Measurements from ENCODE around the gene GMPR.
A peak's percentile ranks its signal among the peaks of the same experiment; 100 is the strongest.

The GMPR gene

DNA sequence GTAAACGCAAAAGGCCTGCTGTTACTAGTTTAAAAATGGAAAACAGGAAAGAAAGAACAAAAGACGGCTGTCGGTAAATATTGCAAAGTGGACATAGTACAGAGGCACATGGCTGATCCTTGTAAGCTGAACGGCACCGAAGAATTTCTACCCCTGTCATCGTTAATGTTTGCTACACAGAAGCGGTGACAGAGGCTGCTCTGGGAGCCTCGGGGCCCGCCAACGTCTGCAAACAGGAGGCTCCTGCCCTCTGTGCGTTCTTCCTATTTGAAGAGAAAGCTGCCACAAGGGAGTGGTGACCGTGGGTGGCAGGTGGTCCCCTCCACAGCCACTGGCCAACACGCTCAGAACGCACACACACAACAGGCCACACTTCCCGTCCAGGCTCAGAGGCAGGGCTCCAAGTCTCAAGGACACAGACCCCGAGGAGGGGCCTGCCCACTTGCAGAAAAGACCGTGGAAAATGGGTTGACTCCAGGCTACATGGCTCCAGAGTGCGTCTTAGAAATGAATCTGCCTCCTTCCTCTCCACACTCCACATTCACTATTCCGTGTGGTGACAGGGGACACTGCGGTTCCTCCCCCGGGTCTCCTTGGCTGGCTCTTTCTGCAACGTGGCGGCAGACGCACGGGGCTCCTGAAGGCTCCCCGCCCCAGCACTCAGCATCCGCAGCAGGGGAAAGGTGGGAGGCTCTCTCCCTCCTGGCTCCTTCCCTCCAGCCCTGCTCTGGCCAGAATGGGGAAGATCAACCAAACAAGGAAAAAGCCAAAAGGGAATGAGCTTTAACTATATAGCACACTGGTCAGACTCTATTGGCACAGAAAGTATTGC lies 64.5 kb downstream of the GMPR start:
- DNase-seq (ENCODE audit: low read depth in 3 of 3), result no peak

- no peak for DNase-seq (ENCODE audit: low read depth in 3 of 3)
Observed at GRCh38 chr6:16305246-16305725, 66.9 kb downstream of the GMPR start.

DNA sequence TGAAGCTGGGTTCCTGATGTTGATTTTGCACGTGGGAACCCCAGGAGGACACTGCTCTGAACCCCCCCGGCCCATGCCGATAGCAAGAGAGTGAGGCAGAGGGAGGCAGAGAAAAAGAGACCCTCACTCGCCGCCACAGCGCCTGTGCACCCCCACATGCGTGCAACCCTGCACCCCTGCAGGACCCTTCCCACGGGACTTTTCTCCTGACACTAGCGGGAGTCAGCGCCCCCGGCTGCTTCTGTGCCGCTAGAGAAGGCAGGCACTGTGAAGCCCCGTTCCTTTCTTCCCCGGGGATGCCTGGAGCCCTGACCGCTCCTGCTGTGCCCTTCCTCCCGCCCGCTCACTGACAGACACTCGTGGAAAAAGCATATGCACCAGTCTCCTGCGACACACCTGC lies 67.4 kb downstream of the GMPR start:
- DNase-seq (ENCODE audit: low read depth in 3 of 3), result no peak

DNA sequence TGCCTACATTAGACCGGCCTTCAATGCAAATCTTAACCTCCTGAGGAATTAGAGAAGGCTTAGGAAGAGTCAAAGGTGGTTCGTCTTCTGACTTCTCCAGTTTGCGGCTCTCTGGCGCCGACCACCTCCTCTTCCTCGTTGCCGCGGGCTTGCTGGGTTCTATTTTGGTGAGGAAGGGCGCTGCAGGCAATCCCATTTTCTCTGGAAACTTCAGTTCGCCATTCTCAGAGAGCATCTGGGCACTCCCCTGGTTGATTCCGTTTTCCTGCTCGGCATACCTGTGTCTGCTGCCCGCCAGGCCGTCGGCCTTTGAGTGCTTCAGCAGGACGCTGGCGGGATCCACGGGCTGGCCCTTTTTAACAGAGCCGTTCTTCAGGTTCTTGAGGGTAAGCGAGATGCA lies 67.9 kb downstream of the GMPR start:
- no peak for DNase-seq (ENCODE audit: low read depth in 3 of 3)

DNA sequence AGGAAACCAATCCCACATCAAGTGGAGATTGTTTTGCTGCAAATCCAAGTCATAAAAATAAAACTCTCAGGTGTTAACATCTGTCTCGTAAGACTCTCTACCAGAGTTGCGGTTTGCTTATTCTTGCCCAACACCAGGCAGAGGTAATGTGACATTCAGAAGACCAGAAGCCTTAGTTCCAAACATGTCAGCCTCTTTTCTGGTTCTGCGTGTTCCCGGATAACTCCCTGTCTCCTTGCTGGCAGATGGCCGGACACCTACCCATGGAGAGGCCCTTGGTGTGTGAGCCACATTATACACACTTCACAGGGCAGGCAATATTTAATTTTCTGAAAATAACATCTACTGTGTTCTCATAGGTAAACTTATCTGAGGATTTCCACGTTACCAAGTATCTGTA lies 73.4 kb downstream of the GMPR start:
- no peak for DNase-seq (ENCODE audit: low read depth in 3 of 3)

DNA sequence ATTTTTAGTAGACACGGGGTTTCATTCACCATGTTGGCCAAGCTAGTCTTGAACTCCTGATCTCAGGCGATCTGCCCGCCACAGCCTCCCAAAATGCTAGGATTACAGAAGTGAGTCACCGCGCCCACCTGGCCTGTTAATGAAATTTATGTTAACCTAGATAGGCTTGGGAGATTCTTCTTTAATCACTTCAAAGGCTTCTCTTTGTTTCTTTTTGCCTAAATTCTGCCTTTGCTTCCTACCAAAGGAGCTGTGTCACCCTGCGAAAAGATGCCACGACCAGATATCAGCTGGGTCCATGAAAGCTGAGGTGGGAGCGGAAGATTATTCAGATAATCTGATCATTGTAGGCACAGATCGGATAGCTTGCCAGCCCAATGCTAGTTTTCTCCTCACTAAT lies 75.3 kb downstream of the GMPR start:
- no peak for DNase-seq (ENCODE audit: low read depth in 3 of 3)

- no peak for DNase-seq (ENCODE audit: low read depth in 3 of 3)
Observed at GRCh38 chr6:16314296-16314695, 75.9 kb downstream of the GMPR start.

DNA sequence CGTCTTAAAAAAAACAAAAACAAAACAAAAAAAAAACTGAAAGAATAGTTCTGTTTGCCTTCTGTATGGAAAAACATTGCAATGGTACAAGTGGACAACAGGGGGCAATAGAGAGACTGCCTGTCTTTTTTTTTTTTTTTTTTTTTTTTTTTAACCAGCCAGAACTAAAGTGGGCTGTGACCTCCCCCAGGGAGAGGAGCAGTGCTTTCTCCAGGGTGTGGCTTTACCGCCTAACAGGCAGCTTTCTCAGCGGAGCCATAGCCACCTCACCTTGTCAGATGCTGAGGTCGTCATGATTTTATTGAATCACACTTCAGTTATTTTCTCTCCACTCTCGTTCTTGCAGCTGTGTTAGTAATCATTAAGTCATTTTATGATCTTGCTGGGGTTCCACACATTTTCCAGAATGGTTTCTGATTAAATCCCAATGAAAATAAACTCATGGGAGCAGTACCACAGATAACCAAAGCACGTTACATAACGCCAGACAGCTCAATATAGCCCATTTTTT lies 78.4 kb downstream of the GMPR start:
- DNase-seq (ENCODE audit: low read depth in 3 of 3), result no peak

DNA sequence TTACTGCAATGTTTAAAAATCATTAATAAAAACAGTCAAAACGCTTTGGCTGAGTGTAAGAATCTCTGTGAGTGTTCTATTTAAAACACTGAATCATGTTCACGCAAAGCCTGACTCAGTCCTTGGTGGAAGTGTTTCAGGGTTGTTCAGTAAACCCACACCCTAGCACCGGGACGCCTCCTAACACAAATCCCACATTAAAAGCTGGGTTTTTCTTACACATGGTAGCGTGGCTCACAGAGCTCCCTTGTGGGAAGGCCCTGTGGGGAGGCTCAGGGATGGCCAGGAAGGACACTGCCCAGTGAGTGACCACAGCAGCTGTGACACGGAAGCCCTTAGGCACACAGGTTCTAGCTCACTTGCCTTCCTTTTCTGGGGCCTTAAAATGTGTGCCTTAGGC lies 80.2 kb downstream of the GMPR start:
- DNase-seq (ENCODE audit: low read depth in 3 of 3), result peak in 2 of 3 experiments; percentile 26 to 31

DNA sequence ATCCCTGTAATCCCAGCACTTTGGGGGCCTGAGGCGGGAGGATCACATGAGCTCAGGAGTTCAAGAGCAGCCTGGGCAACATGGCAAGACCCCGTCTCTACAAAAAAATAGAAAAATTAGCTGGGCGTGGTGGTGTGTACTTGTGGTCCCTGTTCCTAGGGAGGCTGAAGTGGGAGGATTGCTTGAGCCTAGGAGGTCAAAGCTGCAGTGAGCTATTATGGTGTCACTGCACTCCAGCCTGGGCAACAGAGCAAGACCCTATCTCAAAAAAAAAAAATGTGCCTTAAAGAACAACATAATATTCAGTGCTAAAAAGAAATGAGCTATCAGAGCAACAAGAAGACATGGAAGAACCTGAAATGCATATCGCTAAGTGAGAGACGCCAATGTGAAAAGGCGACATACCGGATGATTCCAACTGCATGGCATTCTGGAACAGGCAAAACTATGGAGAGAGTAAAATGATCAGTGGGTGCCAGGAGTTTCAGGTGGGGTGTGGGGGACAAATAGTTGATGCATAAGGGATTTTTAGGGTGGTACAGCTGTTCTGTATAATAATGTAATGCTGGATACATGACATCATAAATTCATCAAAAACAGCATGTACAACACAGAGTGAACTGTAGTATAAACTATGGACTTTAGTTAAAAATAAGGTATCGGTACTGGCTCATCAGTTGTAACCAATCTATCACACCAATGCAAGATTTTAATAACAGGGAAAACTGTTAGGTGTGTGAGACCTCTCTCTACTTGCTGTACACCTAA lies 80.8 kb downstream of the GMPR start:
- no peak for DNase-seq (ENCODE audit: low read depth in 3 of 3)

- peak; percentile 49 to 63 (median 52) for DNase-seq (ENCODE audit: low read depth in 3 of 3)
Observed at GRCh38 chr6:16319813-16320532, 81.6 kb downstream of the GMPR start.

- no peak for DNase-seq (ENCODE audit: low read depth in 3 of 3)
Observed at GRCh38 chr6:16320533-16321340, 82.3 kb downstream of the GMPR start.

- no peak for DNase-seq (ENCODE audit: low read depth in 3 of 3)
Observed at GRCh38 chr6:16321341-16321710, 82.9 kb downstream of the GMPR start.

DNA sequence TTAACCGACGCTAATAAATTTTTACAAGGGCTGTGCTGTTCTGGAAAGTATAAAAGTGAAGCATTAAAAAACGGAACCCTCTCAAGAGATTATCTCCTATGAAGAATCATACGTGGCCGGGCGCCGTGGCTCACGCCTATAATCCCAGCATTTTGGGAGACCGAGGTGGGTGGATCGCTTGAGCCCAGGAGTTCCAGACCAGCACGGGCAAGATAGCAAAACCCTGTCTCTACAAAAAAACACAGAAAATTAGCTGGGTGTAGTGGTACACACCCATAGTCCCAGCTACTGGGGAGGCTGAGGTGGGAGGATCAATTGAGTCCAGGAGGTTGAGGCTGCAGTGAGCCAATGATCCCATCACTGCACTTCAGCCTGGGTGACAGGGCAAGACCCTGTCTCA lies 83.4 kb downstream of the GMPR start:
- DNase-seq (ENCODE audit: low read depth in 3 of 3), result no peak

DNA sequence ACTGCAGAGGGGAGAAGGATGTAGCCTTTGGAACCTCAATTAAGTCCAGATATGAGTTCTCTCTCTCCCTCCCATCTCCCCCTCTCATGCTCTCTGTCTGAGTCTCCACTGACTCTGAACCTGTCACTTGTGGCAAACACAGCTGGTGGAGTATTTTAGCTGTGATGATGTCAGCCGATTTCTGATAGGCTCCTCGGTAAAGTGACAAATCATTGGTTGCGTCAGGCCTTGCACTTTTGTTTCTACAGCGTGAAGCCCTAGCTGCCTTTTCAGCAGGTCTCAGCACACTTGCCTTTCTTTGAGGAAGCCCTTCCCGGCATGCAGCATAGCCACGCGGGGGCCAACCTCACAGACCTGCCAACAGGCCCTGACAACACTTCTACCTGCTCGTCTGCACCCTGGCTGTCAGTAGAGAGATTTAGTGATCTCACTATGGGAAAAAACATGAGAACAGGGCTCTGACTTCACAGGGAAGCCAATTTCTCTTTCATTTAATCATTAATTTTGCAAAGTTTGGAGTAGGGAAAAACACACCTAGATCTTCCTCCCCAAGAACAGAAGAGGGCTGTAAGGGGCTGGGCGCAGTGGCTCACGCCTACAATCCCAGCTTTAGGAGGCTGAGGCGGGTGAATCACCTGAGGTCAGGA lies 84.4 kb downstream of the GMPR start:
- DNase-seq (ENCODE audit: low read depth in 3 of 3), result peak; percentile 57 to 69 (median 69)

- DNase-seq (ENCODE audit: low read depth in 3 of 3), result no peak
Observed at GRCh38 chr6:16324184-16324583, 85.8 kb downstream of the GMPR start.

- no peak for DNase-seq (ENCODE audit: low read depth in 3 of 3)
Observed at GRCh38 chr6:16324606-16325225, 86.3 kb downstream of the GMPR start.

- DNase-seq (ENCODE audit: low read depth in 3 of 3), result no peak
Observed at GRCh38 chr6:16326531-16326930, 88.1 kb downstream of the GMPR start.

- no peak for DNase-seq (ENCODE audit: low read depth in 3 of 3)
Observed at GRCh38 chr6:16326971-16327776, 88.8 kb downstream of the GMPR start.

Measured in stimulated activated CD4-positive, alpha-beta T cell treated with anti-CD3 and anti-CD28 coated beads, TNF-alpha, amount 100 ng/mL, for 24 hours (primary cell).